SK-N-SH (cell line): ENCODE results near the gene XIRP1. TPM values are rescaled to one million over a fixed set of nuclear protein-coding genes. Genes with fewer than 3 reads are reported as not detected.

Experiments used
- CTCF ChIA-PET: fragments of 300-600, 350-600 bp; formaldehyde crosslinking; extraction: SDS; loops from one replicate; lab custom pipeline; 2021; lab: Yijun Ruan, JAX
- POLR2A ChIA-PET: fragments of 350-600 bp; sonication (Branson Sonifier 250); formaldehyde crosslinking; extraction: SDS; loops from one replicate; lab custom pipeline; 2020; ENCODE audit warnings: antibody characterized with exemption, inconsistent platforms; lab: Yijun Ruan, JAX
- DNase-seq: peaks from one replicate; pipeline ENCODE4 v3.0.0; 2012
- H2AFZ ChIP-seq: fragments of 200-600 bp; sonication (generic); 2 replicates; pipeline ENCODE4 v1.8.1; 2016; ENCODE audit warnings: antibody characterized with exemption, mild to moderate bottlenecking, low read depth
- H3F3A ChIP-seq: fragments of 200-600 bp; sonication (generic); replicated peaks from 2 replicates; pipeline ENCODE3; 2016; ENCODE audit warnings: antibody characterized with exemption, mild to moderate bottlenecking; ENCODE audit not compliant: insufficient read depth
- H3K27ac ChIP-seq, 2 experiments: fragments of 200-500 bp in 1 of 2; fragments of 200-600 bp in 1 of 2; sonication (Bioruptor generic) in 1 of 2; sonication (generic), shearing (Covaris generic) in 1 of 2; 2 replicates each; pipeline versions ENCODE4 v1.5.1 to v1.6.1; 2014 to 2016; ENCODE audit warnings: low read depth in 2 of 2, inconsistent platforms in 1 of 2, low read length in 1 of 2, mild to moderate bottlenecking in 1 of 2, mixed read lengths in 1 of 2
- H3K27me3 ChIP-seq: fragments of 200-600 bp; sonication (generic), shearing (Covaris generic); 2 replicates; pipeline ENCODE4 v1.6.1; 2016; ENCODE audit warnings: mixed run types; ENCODE audit not compliant: insufficient read depth
- H3K36me3 ChIP-seq, 2 experiments: fragments of 200-500 bp in 1 of 2; fragments of 200-600 bp in 1 of 2; sonication (Bioruptor generic) in 1 of 2; sonication (generic) in 1 of 2; replicated peaks in 1 of 2; 2 replicates each; pipeline versions ENCODE3 to v1.5.1; 2014 to 2016; ENCODE audit warnings: low read length in 1 of 2, mild to moderate bottlenecking in 1 of 2; ENCODE audit not compliant: insufficient read depth in 2 of 2, control insufficient read depth in 1 of 2
- H3K4me1 ChIP-seq, 2 experiments: fragments of 200-500 bp in 1 of 2; fragments of 200-600 bp in 1 of 2; sonication (Bioruptor generic) in 1 of 2; sonication (generic), shearing (Covaris generic) in 1 of 2; 2 replicates each; pipeline versions ENCODE4 v1.5.1 to v1.6.1; 2014 to 2016; ENCODE audit warnings: low read depth in 1 of 2, low read length in 1 of 2, mixed run types in 1 of 2; ENCODE audit not compliant: insufficient read depth in 2 of 2, control insufficient read depth in 1 of 2
- H3K4me2 ChIP-seq: fragments of 200-600 bp; sonication (generic), shearing (Covaris generic); 2 replicates; pipeline ENCODE4 v1.6.1; 2017; ENCODE audit warnings: mixed run types
- H3K4me3 ChIP-seq, 2 experiments: fragments of 200-500 bp in 1 of 2; fragments of 200-600 bp in 1 of 2; sonication (Bioruptor generic) in 1 of 2; sonication (generic), shearing (Covaris generic) in 1 of 2; 2 replicates each; pipeline versions ENCODE4 v1.5.1 to v1.8.1; 2014 to 2016; ENCODE audit warnings: low read depth in 2 of 2, inconsistent platforms in 1 of 2, low read length in 1 of 2, mild to moderate bottlenecking in 1 of 2, mixed read lengths in 1 of 2, moderate library complexity in 1 of 2
- H3K79me2 ChIP-seq: fragments of 200-600 bp; sonication (generic); 2 replicates; pipeline ENCODE4 v1.8.1; 2017; ENCODE audit warnings: mild to moderate bottlenecking; ENCODE audit not compliant: insufficient read depth
- H3K9ac ChIP-seq: fragments of 200-600 bp; sonication (generic); 2 replicates; pipeline ENCODE4 v1.6.1; 2017; ENCODE audit warnings: mixed run types
- H3K9me2 ChIP-seq: fragments of 200-600 bp; sonication (generic); 2 replicates; pipeline ENCODE4 v1.6.1; 2017; ENCODE audit warnings: mixed run types
- H3K9me3 ChIP-seq: fragments of 200-600 bp; sonication (generic); 2 replicates; pipeline ENCODE4 v1.6.1; 2017; ENCODE audit warnings: mixed run types, mild to moderate bottlenecking, moderate library complexity
- H4K20me1 ChIP-seq: fragments of 200-600 bp; sonication (generic); 2 replicates; pipeline ENCODE4 v1.6.1; 2017; ENCODE audit warnings: mild to moderate bottlenecking, mixed run types; ENCODE audit not compliant: insufficient read depth
- EP300 ChIP-seq, 2 experiments: IDR thresholded peaks; 2 replicates each; pipeline versions ENCODE4 v1.4.0 to v1.6.1; 2012; ENCODE audit warnings: borderline replicate concordance in 1 of 2, low read depth in 1 of 2, low read length in 1 of 2
- EZH2phosphoT487 ChIP-seq: fragments of 200-600 bp; sonication (generic); IDR thresholded peaks from 2 replicates; pipeline ENCODE4 v1.6.1; 2017; ENCODE audit warnings: low read depth, mixed run types, mild to moderate bottlenecking, antibody characterized with exemption, moderate library complexity, borderline replicate concordance
- FOSL2 ChIP-seq: IDR thresholded peaks from 2 replicates; pipeline ENCODE4 v1.4.0; 2012; ENCODE audit warnings: low read depth, mild to moderate bottlenecking, moderate library complexity, borderline replicate concordance
- FOXJ3 ChIP-seq: sonication (generic); formaldehyde crosslinking; IDR thresholded peaks from 2 replicates; pipeline ENCODE4 v1.5.1; 2020; ENCODE audit warnings: mild to moderate bottlenecking, missing genetic modification reagents
- GATA2 ChIP-seq: sonication (generic); formaldehyde crosslinking; IDR thresholded peaks from 2 replicates; pipeline ENCODE4 v1.5.0; 2020; ENCODE audit warnings: mild to moderate bottlenecking, missing genetic modification reagents
- MEF2A ChIP-seq: IDR thresholded peaks from 2 replicates; pipeline ENCODE4 v1.4.0; 2012; ENCODE audit warnings: low read depth, borderline replicate concordance
- PBX3 ChIP-seq: IDR thresholded peaks from 2 replicates; pipeline ENCODE4; 2012
- POLR2AphosphoS5 ChIP-seq: IDR thresholded peaks from 2 replicates; pipeline ENCODE4 v1.6.1; 2012; ENCODE audit warnings: low read depth, low read length
- RCOR1 ChIP-seq: fragments of 150-350 bp; IDR thresholded peaks from 2 replicates; pipeline ENCODE4 v1.6.1; 2017; ENCODE audit warnings: antibody characterized with exemption, low read length
- REST ChIP-seq: IDR thresholded peaks from 2 replicates; pipeline ENCODE4 v1.6.1; 2012; ENCODE audit warnings: mild to moderate bottlenecking, low read depth, low read length, moderate library complexity
- SMC3 ChIP-seq: IDR thresholded peaks from 2 replicates; pipeline ENCODE4 v1.6.1; 2012; ENCODE audit warnings: low read depth, low read length, improper control_type of control experiment
- USF1 ChIP-seq: IDR thresholded peaks from 2 replicates; pipeline ENCODE4 v1.4.0; 2012; ENCODE audit warnings: low read depth, borderline replicate concordance
- ZBTB33 ChIP-seq: IDR thresholded peaks from 2 replicates; pipeline ENCODE4 v1.4.0; 2012; ENCODE audit warnings: low read depth, borderline replicate concordance
- WGBS: methylation state at CpG from one replicate; pipeline ENCODE4 v1.1.6; 2017; ENCODE audit warnings: low lambda C conversion rate; 5-methylcytosine and 5-hydroxymethylcytosine counted together
- polyA plus RNA-seq, 3 experiments: library from polyadenylated mRNA; depleted of rRNA; stranded (reverse); fragments of >200 nt; gene quantifications; 2 replicates each; pipeline ENCODE4 v1.2.3, GENCODE V29; 2012

Gene XIRP1
- polyA plus RNA-seq, 1 of the 3 experiments (the other 2 are of a cell fraction) = not detected

- no peak overlapping the region for H2AFZ ChIP-seq
- peaks cover 8% of the 10 kb centered on the region; the same call in 1 of the 2 replicates for H3K27me3 ChIP-seq
- 9% methylated on average over 1 of the region's 1 CpG for WGBS
Observed at GRCh38 chr3:39222462-39222861, 30.1 kb upstream of the XIRP1 start.

GRCh38 chr3:39221141-39221530 lies 28.7 kb upstream of the XIRP1 start:
- no peaks in the 10 kb centered on the region for H4K20me1 ChIP-seq
- H3K9ac ChIP-seq = no peak overlapping the region
- CTCF ChIA-PET = interaction anchor here (2.1 kb wide), 1 partner anchor 67 kb away, joined by 7 read pairs; no protein-coding TSS in a partner anchor
- H3K4me3 ChIP-seq = no peak overlapping the region
- no peaks in the 10 kb centered on the region for H3K9me2 ChIP-seq
- no peak overlapping the region for H3K4me2 ChIP-seq
- TF ChIP-seq FOSL2 (no peak), MEF2A (no peak), PBX3 (no peak), EP300 (IDR thresholded peaks at IDR 0.05; ENCODE audit: borderline replicate concordance in 1 of 2, low read depth in 1 of 2, low read length in 1 of 2) (no peak), EZH2phosphoT487 (no peak), REST (no peak), RCOR1 (no peak), ZBTB33 (no peak), FOXJ3 (CRISPR knock-in tag) (no peak), SMC3 (no peak)
- TF ChIP-seq, all 33 proteins: peak for 0
- Histone ChIP-seq H3K36me3 (no peaks in the 10 kb centered on the region), H3K27ac (no peak overlapping the region), H2AFZ (no peak overlapping the region), H3K9me3 (no peaks in the 10 kb centered on the region), H3K4me1 (no peaks in the 10 kb centered on the region; a peak in 1 of 4 replicates), H3F3A (no peaks in the 10 kb centered on the region), H3K79me2 (no peaks in the 10 kb centered on the region), H3K27me3 (peaks cover 8% of the 10 kb centered on the region; the same call in 1 of the 2 replicates)
- no peak for DNase-seq
- POLR2A ChIA-PET = no interaction called here

More at GRCh38 chr3:39222462-39222861, 30.1 kb upstream of the XIRP1 start:
- Histone ChIP-seq H3K9me2 (no peaks in the 10 kb centered on the region), H3K79me2 (no peaks in the 10 kb centered on the region), H3K9ac (no peak overlapping the region), H3K4me2 (no peak overlapping the region), H4K20me1 (no peaks in the 10 kb centered on the region), H3K27ac (no peak overlapping the region), H3K36me3 (no peaks in the 10 kb centered on the region), H3K4me1 (no peaks in the 10 kb centered on the region; a peak in 1 of 4 replicates), H3K4me3 (no peak overlapping the region), H3F3A (no peaks in the 10 kb centered on the region), H3K9me3 (no peaks in the 10 kb centered on the region)
- POLR2A ChIA-PET = no interaction called here
- no peak for DNase-seq
- TF ChIP-seq GATA2 (CRISPR knock-in tag) = no peak
- no peak for TF ChIP-seq POLR2AphosphoS5
- TF ChIP-seq RCOR1 = no peak
- TF ChIP-seq USF1 = no peak
- CTCF ChIA-PET = no interaction called here
